ENCODE results near the gene KIF11. TPM values are rescaled to one million over a fixed set of nuclear protein-coding genes. Genes with fewer than 3 reads are reported as not detected.
A peak's percentile ranks its signal among the peaks of the same experiment; 100 is the strongest.

KIF11 gene
- polyA plus RNA-seq, 3 donors, result 0.07 to 0.55 (median 0.40) TPM

DNA sequence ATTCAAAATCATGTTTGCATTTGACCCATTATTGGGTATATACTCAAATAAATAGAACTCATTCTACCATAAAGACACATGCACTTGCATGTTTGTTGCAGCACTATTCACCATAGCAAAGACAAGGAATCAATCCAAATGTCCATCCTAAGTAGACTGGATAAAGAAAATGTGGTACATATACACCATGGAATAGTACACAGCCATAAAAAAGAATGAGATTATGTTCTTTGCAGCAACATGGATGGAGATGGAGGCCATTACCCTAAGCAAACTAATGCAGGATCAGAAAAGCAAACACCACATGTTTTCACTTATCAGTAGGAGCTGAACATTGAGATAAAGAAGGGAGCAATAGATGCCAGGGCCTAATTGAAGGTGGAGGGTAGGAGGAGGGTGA lies 84.8 kb downstream of the KIF11 start:
- Histone ChIP-seq H3K27ac (ENCODE audit: low read depth in 1 of 2, low read length in 2 of 2) (no peak overlapping the region), H3K9me3 (replicated peaks in 1 of 2; ENCODE audit: control insufficient read depth in 1 of 2, insufficient read depth in 1 of 2, low read length in 2 of 2) (no peaks in the 10 kb centered on the region), H3K4me3 (replicated peaks in 1 of 3; ENCODE audit: low read depth in 2 of 3, low read length in 3 of 3) (no peak overlapping the region), H3K9ac (ENCODE audit: insufficient read depth, low read length, poor library complexity, severe bottlenecking) (no peak overlapping the region), H3K27me3 (ENCODE audit: control insufficient read depth in 2 of 2, insufficient read depth in 2 of 2, low read length in 2 of 2) (no peaks in the 10 kb centered on the region), H3K79me2 (ENCODE audit: insufficient read depth, low read length) (peaks cover 4% of the 10 kb centered on the region), H2AFZ (ENCODE audit: insufficient read depth, low read depth, low read length, poor library complexity, severe bottlenecking) (no peak overlapping the region), H4K20me1 (ENCODE audit: insufficient read depth, low read length) (no peaks in the 10 kb centered on the region), H3K36me3 (replicated peaks in 1 of 2; ENCODE audit: control insufficient read depth in 1 of 2, insufficient read depth in 2 of 2, low read length in 2 of 2) (no peaks in the 10 kb centered on the region), H3K4me2 (replicated peaks; ENCODE audit: extremely low read depth, low read length, poor library complexity, severe bottlenecking) (no peak overlapping the region), H3K4me1 (ENCODE audit: control insufficient read depth in 1 of 2, insufficient read depth in 2 of 2, low read length in 2 of 2) (peaks cover 11 to 21% of the 10 kb centered on the region in 2 donors)
- Mint-ChIP-seq H3K36me3 (peaks cover 3 to 6% of the 10 kb centered on the region in 2 donors), H3K9me3 (peaks cover 0 to 8% (median 2%) of the 10 kb centered on the region in 7 donors), H3K27ac (no peak overlapping the region), H3K27me3 (ENCODE audit: low read depth in 3 of 3) (no peaks in the 10 kb centered on the region), H3K4me1 (peaks cover 21% of the 10 kb centered on the region), H3K4me3 (no peak overlapping the region)
- DNase-seq, result no peak
- TF ChIP-seq, protein P1, sequence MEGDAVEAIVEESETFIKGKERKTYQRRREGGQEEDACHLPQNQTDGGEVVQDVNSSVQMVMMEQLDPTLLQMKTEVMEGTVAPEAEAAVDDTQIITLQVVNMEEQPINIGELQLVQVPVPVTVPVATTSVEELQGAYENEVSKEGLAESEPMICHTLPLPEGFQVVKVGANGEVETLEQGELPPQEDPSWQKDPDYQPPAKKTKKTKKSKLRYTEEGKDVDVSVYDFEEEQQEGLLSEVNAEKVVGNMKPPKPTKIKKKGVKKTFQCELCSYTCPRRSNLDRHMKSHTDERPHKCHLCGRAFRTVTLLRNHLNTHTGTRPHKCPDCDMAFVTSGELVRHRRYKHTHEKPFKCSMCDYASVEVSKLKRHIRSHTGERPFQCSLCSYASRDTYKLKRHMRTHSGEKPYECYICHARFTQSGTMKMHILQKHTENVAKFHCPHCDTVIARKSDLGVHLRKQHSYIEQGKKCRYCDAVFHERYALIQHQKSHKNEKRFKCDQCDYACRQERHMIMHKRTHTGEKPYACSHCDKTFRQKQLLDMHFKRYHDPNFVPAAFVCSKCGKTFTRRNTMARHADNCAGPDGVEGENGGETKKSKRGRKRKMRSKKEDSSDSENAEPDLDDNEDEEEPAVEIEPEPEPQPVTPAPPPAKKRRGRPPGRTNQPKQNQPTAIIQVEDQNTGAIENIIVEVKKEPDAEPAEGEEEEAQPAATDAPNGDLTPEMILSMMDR (IDR thresholded peaks at IDR 0.05), result no peak
- intact Hi-C loops (cut with micrococcal nuclease), result no loop called here

DNA sequence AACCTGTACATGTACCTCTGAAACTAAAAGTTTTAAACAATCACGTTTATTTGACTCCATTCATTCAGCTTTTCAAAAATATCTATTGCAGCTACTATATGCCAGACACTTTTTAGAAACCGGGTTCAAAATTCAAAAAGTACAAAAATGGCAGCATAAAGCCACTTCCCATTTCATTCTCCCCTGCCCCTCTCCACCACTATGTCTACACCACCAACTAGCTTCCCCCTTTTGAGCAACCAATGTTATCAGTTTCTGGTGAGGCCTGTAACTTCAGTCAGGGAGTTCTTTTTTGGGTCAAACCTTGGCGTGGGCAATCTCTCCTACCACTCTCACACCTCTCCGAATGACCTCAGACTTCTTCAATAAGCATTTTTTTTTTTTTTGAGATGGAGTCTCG lies 85.3 kb downstream of the KIF11 start:
- Histone ChIP-seq H2AFZ (ENCODE audit: insufficient read depth, low read depth, low read length, poor library complexity, severe bottlenecking) (no peak overlapping the region), H3K9me3 (replicated peaks in 1 of 2; ENCODE audit: control insufficient read depth in 1 of 2, insufficient read depth in 1 of 2, low read length in 2 of 2) (no peaks in the 10 kb centered on the region), H3K4me2 (replicated peaks; ENCODE audit: extremely low read depth, low read length, poor library complexity, severe bottlenecking) (no peak overlapping the region), H3K36me3 (replicated peaks in 1 of 2; ENCODE audit: control insufficient read depth in 1 of 2, insufficient read depth in 2 of 2, low read length in 2 of 2) (no peaks in the 10 kb centered on the region), H3K4me1 (ENCODE audit: control insufficient read depth in 1 of 2, insufficient read depth in 2 of 2, low read length in 2 of 2) (peaks cover 11 to 21% of the 10 kb centered on the region in 2 donors), H3K27me3 (ENCODE audit: control insufficient read depth in 2 of 2, insufficient read depth in 2 of 2, low read length in 2 of 2) (no peaks in the 10 kb centered on the region), H3K9ac (ENCODE audit: insufficient read depth, low read length, poor library complexity, severe bottlenecking) (no peak overlapping the region), H3K4me3 (replicated peaks in 1 of 3; ENCODE audit: low read depth in 2 of 3, low read length in 3 of 3) (no peak overlapping the region), H4K20me1 (ENCODE audit: insufficient read depth, low read length) (no peaks in the 10 kb centered on the region), H3K27ac (ENCODE audit: low read depth in 1 of 2, low read length in 2 of 2) (no peak overlapping the region), H3K79me2 (ENCODE audit: insufficient read depth, low read length) (peaks cover 4% of the 10 kb centered on the region)
- peaks cover 21% of the 10 kb centered on the region for H3K4me1 Mint-ChIP-seq
- DNase-seq, result no peak
- H3K36me3 Mint-ChIP-seq, result peaks cover 3 to 6% of the 10 kb centered on the region in 2 donors
- peak overlapping the region in 1 of 7 donors; percentile 21 for H3K27ac Mint-ChIP-seq
- WGBS (ENCODE audit: insufficient coverage), result 86% methylated on average over 3 of the region's 5 CpGs
- H3K9me3 Mint-ChIP-seq, result peaks cover 0 to 8% (median 2%) of the 10 kb centered on the region in 7 donors
- H3K4me3 Mint-ChIP-seq, result no peak overlapping the region
- TF ChIP-seq, protein P1 (IDR thresholded peaks at IDR 0.05), result no peak
- intact Hi-C loops (cut with micrococcal nuclease), result no loop called here
- no peaks in the 10 kb centered on the region for H3K27me3 Mint-ChIP-seq (ENCODE audit: low read depth in 3 of 3)
